Fibroblast of lung (primary cell): ENCODE measurements around the gene RUNX1. TPM values are rescaled to one million over a fixed set of nuclear protein-coding genes. Genes with fewer than 3 reads are reported as not detected.

Source experiments
- DNase-seq, 2 donors: peaks; one replicate each; pipeline versions ENCODE4 v3.0.0 to v3.0.0-alpha.2; 2010; ENCODE audit warnings: low read depth in 2 of 2
- H2AFZ ChIP-seq: 2 replicates; pipeline ENCODE4 v1.5.1; 2012; ENCODE audit warnings: low read length, control low read depth, inconsistent platforms
- H3K27ac ChIP-seq: 2 replicates; pipeline ENCODE4 v1.5.1; 2011; ENCODE audit warnings: low read length, control low read depth; ENCODE audit not compliant: insufficient read depth
- H3K27me3 ChIP-seq: 2 replicates; pipeline ENCODE4 v1.5.1; 2011; ENCODE audit warnings: mild to moderate bottlenecking, low read length; ENCODE audit not compliant: control insufficient read depth, insufficient read depth
- H3K36me3 ChIP-seq: 2 replicates; pipeline ENCODE4 v1.5.1; 2011; ENCODE audit warnings: low read length; ENCODE audit not compliant: control insufficient read depth, insufficient read depth
- H3K4me1 ChIP-seq: 2 replicates; pipeline ENCODE4 v1.5.1; 2011; ENCODE audit warnings: low read length; ENCODE audit not compliant: control insufficient read depth, insufficient read depth; ENCODE audit errors: extremely low read depth
- H3K4me2 ChIP-seq: 2 replicates; pipeline ENCODE4 v1.5.1; 2011; ENCODE audit warnings: low read length, control low read depth; ENCODE audit not compliant: insufficient read depth; ENCODE audit errors: extremely low read depth
- H3K4me3 ChIP-seq, 4 experiments: fragments of 200-600 bp in 1 of 4; sonication (generic) in 1 of 4; replicated peaks in 1 of 4; 2 replicates each; pipeline ENCODE4 v1.5.1; 2011 to 2016; ENCODE audit warnings: low read length in 4 of 4, low read depth in 3 of 4, mild to moderate bottlenecking in 3 of 4, control low read depth in 2 of 4, inconsistent platforms in 1 of 4, mixed read lengths in 1 of 4; ENCODE audit not compliant: insufficient read depth in 1 of 4; ENCODE audit errors: control extremely low read depth in 1 of 4
- H3K79me2 ChIP-seq: 2 replicates; pipeline ENCODE4 v1.5.1; 2012; ENCODE audit warnings: mild to moderate bottlenecking, low read length, inconsistent platforms; ENCODE audit not compliant: control insufficient read depth, insufficient read depth
- H3K9ac ChIP-seq: 2 replicates; pipeline ENCODE4 v1.5.1; 2011; ENCODE audit warnings: mild to moderate bottlenecking, low read length, control low read depth; ENCODE audit not compliant: insufficient read depth
- H3K9me3 ChIP-seq: 2 replicates; pipeline ENCODE4 v1.5.1; 2012; ENCODE audit warnings: low read depth, low read length; ENCODE audit not compliant: control insufficient read depth, insufficient read depth
- H4K20me1 ChIP-seq: 2 replicates; pipeline ENCODE4 v1.5.1; 2011; ENCODE audit warnings: low read length; ENCODE audit not compliant: control insufficient read depth, insufficient read depth; ENCODE audit errors: extremely low read depth
- CTCF ChIP-seq, 2 donors: IDR thresholded peaks in 1 of 2; conservative IDR thresholded peaks in 1 of 2; 1 replicate in 1 of 2; 2 replicates in 1 of 2; pipeline ENCODE4 v1.5.1; 2011 to 2012; ENCODE audit warnings: low read length in 2 of 2, control low read depth in 1 of 2, inconsistent platforms in 1 of 2, low read depth in 1 of 2, mild to moderate bottlenecking in 1 of 2
- EZH2 ChIP-seq: IDR thresholded peaks from 2 replicates; pipeline ENCODE4 v1.5.1; 2012; ENCODE audit warnings: low read length, control low read depth, mild to moderate bottlenecking; ENCODE audit errors: missing control alignments
- polyA plus RNA-seq, 2 donors: library from polyadenylated mRNA; depleted of rRNA in 1 of 2; stranded (reverse) in 1 of 2; unstranded in 1 of 2; fragments of >200 nt; gene quantifications; 2 replicates each; pipeline ENCODE4 v1.2.1, GENCODE V29; 2011 to 2012; ENCODE audit warnings: missing spikeins in 1 of 2
- total RNA-seq: library from RNA; depleted of rRNA; stranded (reverse); fragments of >200 nt; gene quantifications from 2 replicates; pipeline ENCODE4 v1.2.1, GENCODE V29; 2014

RUNX1 gene
- total and polyA plus RNA-seq, 2 donors (not counting 1 experiment from before 2014, with no cell fraction given), result 23.1 to 41.6 TPM

- no peaks in the 10 kb centered on the region for H3K9me3 ChIP-seq
- H3K4me3 ChIP-seq, result no peak overlapping the region
- TF ChIP-seq CTCF (conservative IDR thresholded peaks at IDR 0.05 in 1 of 2, IDR thresholded peaks at IDR 0.05 in 1 of 2; ENCODE audit: low read depth in 1 of 2, low read length in 2 of 2), result no peak
- no peak for TF ChIP-seq EZH2
- no peaks in the 10 kb centered on the region for H3K27me3 ChIP-seq
- DNase-seq, result no peak
- H3K79me2 ChIP-seq, result no peaks in the 10 kb centered on the region
- no peak overlapping the region for H3K27ac ChIP-seq
- no peaks in the 10 kb centered on the region for H3K36me3 ChIP-seq
- no peak overlapping the region for H2AFZ ChIP-seq
- H3K9ac ChIP-seq, result no peak overlapping the region
- H4K20me1 ChIP-seq, result no peaks in the 10 kb centered on the region
- H3K4me2 ChIP-seq, result no peak overlapping the region
- H3K4me1 ChIP-seq, result peaks cover 4% of the 10 kb centered on the region
Observed at GRCh38 chr21:35006771-35007170, 42.3 kb downstream of the RUNX1 start.

GRCh38 chr21:35006248-35006647, 42.9 kb downstream of the RUNX1 start:
- Histone ChIP-seq H3K27me3 (no peaks in the 10 kb centered on the region), H3K4me3 (no peak overlapping the region), H3K27ac (no peak overlapping the region), H3K9ac (no peak overlapping the region), H3K4me2 (no peak overlapping the region), H2AFZ (no peak overlapping the region), H3K36me3 (no peaks in the 10 kb centered on the region), H4K20me1 (no peaks in the 10 kb centered on the region), H3K79me2 (no peaks in the 10 kb centered on the region), H3K9me3 (no peaks in the 10 kb centered on the region), H3K4me1 (peaks cover 4% of the 10 kb centered on the region)
- DNase-seq, result no peak
- TF ChIP-seq CTCF (conservative IDR thresholded peaks at IDR 0.05 in 1 of 2, IDR thresholded peaks at IDR 0.05 in 1 of 2; ENCODE audit: low read depth in 1 of 2, low read length in 2 of 2), result no peak
- TF ChIP-seq EZH2, result no peak

- Histone ChIP-seq H3K27ac (no peak overlapping the region), H3K79me2 (no peaks in the 10 kb centered on the region), H3K4me2 (no peak overlapping the region), H3K9me3 (no peaks in the 10 kb centered on the region), H3K9ac (no peak overlapping the region), H3K4me3 (no peak overlapping the region), H3K27me3 (no peaks in the 10 kb centered on the region), H3K36me3 (no peaks in the 10 kb centered on the region), H3K4me1 (peaks cover 4% of the 10 kb centered on the region), H2AFZ (no peak overlapping the region), H4K20me1 (no peaks in the 10 kb centered on the region)
- no peak for TF ChIP-seq EZH2
- TF ChIP-seq CTCF (conservative IDR thresholded peaks at IDR 0.05 in 1 of 2, IDR thresholded peaks at IDR 0.05 in 1 of 2; ENCODE audit: low read depth in 1 of 2, low read length in 2 of 2), result no peak
- no peak for DNase-seq
Observed at GRCh38 chr21:35005560-35006224, 43.4 kb downstream of the RUNX1 start.
